NCI-H1436 (cell line): ENCODE data around the gene CD59.
"Not testable (repeated sequence)": the region's sequence is repeated elsewhere in the genome, so short reads cannot be mapped to it uniquely, and the experiment has no call there.

Experiments
- DNase-seq: peaks from one replicate; lab custom pipeline; 2025; lab: John Stamatoyannopoulos, UW

CD59 gene

GRCh38 chr11:33665350-33666106 lies 70.7 kb downstream of the CD59 start:
- no peak for DNase-seq

GRCh38 chr11:33664827-33665226 lies 71.4 kb downstream of the CD59 start:
- no peak for DNase-seq

GRCh38 chr11:33664166-33664565 lies 72.1 kb downstream of the CD59 start:
- no peak for DNase-seq

DNA sequence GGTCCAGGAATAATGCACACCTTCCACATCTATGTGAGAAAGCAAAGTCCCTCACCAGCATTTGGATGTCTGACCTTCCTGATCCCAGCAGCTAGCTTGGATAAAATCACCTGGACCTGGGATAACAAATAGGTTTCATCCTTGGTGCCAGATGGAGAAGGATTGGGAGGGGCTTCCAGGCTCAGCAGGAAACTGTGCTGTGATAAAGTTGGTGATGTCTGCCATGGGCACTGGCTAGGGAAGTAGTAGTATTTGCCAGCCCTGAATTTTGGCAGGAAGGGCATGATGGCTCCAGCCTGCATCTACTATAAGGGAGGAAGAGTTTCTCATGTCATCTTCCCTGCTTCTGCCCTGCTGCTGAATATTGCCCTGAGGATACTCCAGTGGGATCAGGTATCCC lies 73.1 kb downstream of the CD59 start:
- DNase-seq: no peak

GRCh38 chr11:33661526-33661925 lies 74.7 kb downstream of the CD59 start:
- not testable (repeated sequence) for DNase-seq

DNA sequence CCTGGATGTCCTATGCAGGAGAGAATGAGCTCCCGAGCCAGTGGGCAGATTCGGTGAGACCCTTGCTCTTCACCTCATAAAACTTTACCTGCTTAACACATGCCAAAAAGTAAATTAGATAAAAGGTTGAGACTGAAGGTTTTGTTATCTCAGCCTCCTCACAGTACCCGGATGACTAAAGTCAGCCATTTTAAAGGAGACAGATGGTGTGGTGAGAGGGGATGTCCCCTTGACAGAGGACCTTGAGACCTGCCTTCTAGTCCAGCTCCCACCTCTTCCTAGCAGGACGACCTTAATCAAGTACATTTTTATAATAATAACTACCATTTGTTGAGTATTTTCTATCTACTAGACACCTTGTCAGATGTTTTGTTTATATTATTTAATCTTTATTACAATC lies 75.3 kb downstream of the CD59 start:
- DNase-seq: no peak

GRCh38 chr11:33659370-33660139 lies 76.7 kb downstream of the CD59 start:
- DNase-seq: no peak

- DNase-seq: no peak
Observed at GRCh38 chr11:33658195-33658900, 77.9 kb downstream of the CD59 start.

DNA sequence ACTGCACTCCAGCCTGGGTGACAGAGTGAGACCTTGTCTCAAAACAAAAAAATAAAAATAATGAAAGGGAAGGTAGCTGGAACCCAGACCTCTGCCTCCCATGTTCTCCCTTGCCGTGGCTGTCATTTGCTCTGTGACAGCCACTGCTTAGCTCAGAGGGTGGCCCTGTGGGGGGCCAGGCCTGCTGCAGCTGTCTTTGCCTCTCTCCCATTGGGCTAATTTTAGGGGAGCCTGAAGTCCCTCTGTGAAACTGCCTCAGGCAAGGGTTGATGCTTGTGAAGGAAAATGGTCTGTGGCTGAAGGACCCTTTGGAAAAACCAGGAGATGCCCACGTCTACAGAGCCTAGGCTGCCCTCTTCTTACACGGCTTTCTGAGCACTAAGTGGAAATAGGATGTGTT lies 78.5 kb downstream of the CD59 start:
- no peak for DNase-seq

- DNase-seq: no peak
Observed at GRCh38 chr11:33656768-33657167, 79.5 kb downstream of the CD59 start.

DNA sequence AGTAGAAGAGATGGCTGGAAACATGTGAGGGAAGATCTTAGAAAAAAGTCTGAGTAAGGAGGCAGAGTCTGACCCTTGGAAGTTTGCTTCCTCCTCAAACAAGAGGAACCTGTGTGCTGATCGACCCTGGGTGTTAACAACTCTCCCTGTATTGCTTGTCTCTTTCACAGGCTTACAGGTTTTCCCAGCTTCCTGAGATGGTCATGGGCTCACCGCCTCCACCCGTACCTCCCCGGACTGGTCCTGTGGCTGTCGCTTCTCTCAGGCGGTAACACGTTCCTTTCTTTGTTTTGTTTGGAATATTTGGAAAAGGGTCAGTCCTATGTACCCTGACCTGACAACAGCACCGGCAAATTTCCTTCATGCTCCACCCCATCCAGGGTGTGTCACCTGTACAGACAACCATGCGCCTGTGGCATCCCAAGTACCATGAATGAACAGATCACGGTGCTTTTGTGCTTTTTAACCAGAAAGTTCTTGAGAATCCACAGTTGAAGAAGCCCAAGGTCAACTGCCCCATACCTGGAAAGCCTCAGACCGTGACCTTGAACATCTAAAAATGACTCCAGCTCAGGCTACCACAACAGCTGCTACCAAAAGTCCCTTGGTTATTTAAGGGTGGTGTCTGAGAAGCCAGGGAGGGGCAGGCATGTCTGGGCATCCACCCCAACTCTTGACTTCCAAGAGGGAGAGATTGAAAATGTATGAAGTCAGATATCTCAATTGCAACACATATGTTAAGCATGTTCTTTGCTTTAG lies 80.2 kb downstream of the CD59 start:
- no peak for DNase-seq

DNA sequence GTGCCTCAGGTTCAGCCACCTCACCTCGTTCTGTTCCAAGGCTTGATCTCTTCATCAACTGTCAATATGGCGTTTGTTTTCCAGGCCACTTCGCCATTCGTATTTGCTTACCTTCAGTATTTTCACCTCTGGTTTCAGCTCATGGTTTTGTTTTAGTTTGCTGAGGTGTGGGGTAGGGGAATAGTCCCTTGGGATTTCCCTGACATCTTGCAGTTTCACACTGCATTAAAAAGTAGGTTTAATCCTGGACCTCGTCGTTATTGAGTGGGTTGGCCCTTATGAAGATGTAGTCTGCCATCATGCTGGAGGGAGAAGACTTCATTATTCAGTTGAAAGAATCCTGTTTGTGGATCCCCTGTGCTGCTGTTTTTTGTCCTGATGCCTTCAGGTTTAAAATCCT lies 81.6 kb downstream of the CD59 start:
- no peak for DNase-seq
